OCI-LY7 (cell line): ENCODE measurements around the gene KDM2A. TPM values are rescaled to one million over a fixed set of nuclear protein-coding genes. Genes with fewer than 3 reads are reported as not detected.

Experiments
- BruUV-seq: library from RNA; stranded (reverse); fragments of 400-500 nt; replicated peaks from 2 replicates; lab custom pipeline; 2021; lab: Mats Ljungman, UMichigan
- CTCF ChIA-PET: fragments of 300-600 bp; sonication (Branson Sonifier 250); formaldehyde crosslinking; loops from one replicate; lab custom pipeline; 2022; ENCODE audit warnings: antibody characterized with exemption; ENCODE audit not compliant: unreplicated experiment; lab: Charles Lee
- POLR2A ChIA-PET: fragments of 300-600 bp; sonication (Branson Sonifier 250); formaldehyde crosslinking; loops from one replicate; lab custom pipeline; 2022; ENCODE audit warnings: antibody characterized with exemption; lab: Charles Lee
- DNase-seq: peaks from one replicate; pipeline ENCODE4 v3.0.0-alpha.2; 2015; ENCODE audit warnings: low spot score
- H2AFZ ChIP-seq: fragments of 200-600 bp; sonication (generic), shearing (Covaris generic); 2 replicates; pipeline ENCODE4 v1.6.1; 2014; ENCODE audit warnings: mild to moderate bottlenecking, antibody characterized with exemption, low read length, moderate library complexity
- H3K27ac ChIP-seq: fragments of 200-600 bp; sonication (generic); 2 replicates; pipeline ENCODE4 v1.5.1; 2014; ENCODE audit warnings: mixed run types, low read depth, mild to moderate bottlenecking, moderate library complexity, low read length, inconsistent platforms; ENCODE audit not compliant: poor library complexity, severe bottlenecking
- H3K36me3 ChIP-seq: fragments of 200-600 bp; sonication (generic); 2 replicates; pipeline ENCODE4 v1.6.1; 2014; ENCODE audit warnings: mild to moderate bottlenecking, antibody characterized with exemption, low read length, moderate library complexity, mixed read lengths; ENCODE audit not compliant: insufficient read depth
- H3K4me1 ChIP-seq: fragments of 200-600 bp; sonication (generic); 2 replicates; pipeline ENCODE4 v1.5.1; 2014; ENCODE audit warnings: mild to moderate bottlenecking, low read length; ENCODE audit not compliant: insufficient read depth, poor library complexity, severe bottlenecking
- H3K4me2 ChIP-seq: fragments of 200-600 bp; sonication (generic); 2 replicates; pipeline ENCODE4 v1.6.1; 2014; ENCODE audit warnings: mild to moderate bottlenecking, low read length
- H3K4me3 ChIP-seq: fragments of 200-600 bp; sonication (generic); 2 replicates; pipeline ENCODE4 v1.5.1; 2014; ENCODE audit warnings: mild to moderate bottlenecking, low read depth, low read length; ENCODE audit not compliant: poor library complexity, severe bottlenecking
- H3K79me2 ChIP-seq: fragments of 200-600 bp; sonication (generic); 2 replicates; pipeline ENCODE4 v1.6.1; 2016; ENCODE audit warnings: low read depth, mild to moderate bottlenecking, low read length, moderate library complexity, mixed read lengths; ENCODE audit not compliant: insufficient read depth
- H3K9me2 ChIP-seq: fragments of 200-600 bp; sonication (generic); 2 replicates; pipeline ENCODE4 v1.6.1; 2016; ENCODE audit warnings: mild to moderate bottlenecking, low read length, mixed read lengths; ENCODE audit not compliant: insufficient read depth
- H3K9me3 ChIP-seq: fragments of 200-600 bp; sonication (generic); 2 replicates; pipeline ENCODE4 v1.6.1; 2014; ENCODE audit warnings: mild to moderate bottlenecking, mixed run types, low read length, mixed read lengths
- H4K20me1 ChIP-seq: fragments of 200-600 bp; sonication (generic); 2 replicates; pipeline ENCODE4 v1.6.1; 2014; ENCODE audit warnings: mild to moderate bottlenecking, antibody characterized with exemption, low read length, moderate library complexity, mixed read lengths; ENCODE audit not compliant: insufficient read depth
- EZH2phosphoT487 ChIP-seq: fragments of 200-600 bp; sonication (generic); IDR thresholded peaks from 2 replicates; pipeline ENCODE4 v1.6.1; 2018; ENCODE audit warnings: low read depth, borderline replicate concordance, mild to moderate bottlenecking, mixed run types, antibody characterized with exemption, low read length, moderate library complexity, mixed read lengths
- intact Hi-C: fragments of 100-400 bp; cut with micrococcal nuclease; formaldehyde crosslinking; loops from one replicate; pipeline ENCODE4 v1.10.0; 2022; ENCODE audit not compliant: unreplicated experiment
- total RNA-seq, 2 experiments: library from RNA; depleted of rRNA in 1 of 2; stranded (reverse); fragments of >200 nt in 1 of 2; shearing (Covaris generic) in 1 of 2; gene quantifications; 2 replicates each; pipeline ENCODE4 v1.2.3, GENCODE V29; 2014 to 2022
- TF ChIP-seq, protein P1 (sequence below): fragments of 200-600 bp; sonication (generic); conservative IDR thresholded peaks from 2 replicates; pipeline ENCODE4 v1.5.1; 2014; ENCODE audit warnings: mild to moderate bottlenecking, antibody characterized with exemption, low read length, moderate library complexity, mixed read lengths

The KDM2A gene
- total RNA-seq, 2 experiments from 2014 or later: 31.7 to 66.2 TPM

DNA sequence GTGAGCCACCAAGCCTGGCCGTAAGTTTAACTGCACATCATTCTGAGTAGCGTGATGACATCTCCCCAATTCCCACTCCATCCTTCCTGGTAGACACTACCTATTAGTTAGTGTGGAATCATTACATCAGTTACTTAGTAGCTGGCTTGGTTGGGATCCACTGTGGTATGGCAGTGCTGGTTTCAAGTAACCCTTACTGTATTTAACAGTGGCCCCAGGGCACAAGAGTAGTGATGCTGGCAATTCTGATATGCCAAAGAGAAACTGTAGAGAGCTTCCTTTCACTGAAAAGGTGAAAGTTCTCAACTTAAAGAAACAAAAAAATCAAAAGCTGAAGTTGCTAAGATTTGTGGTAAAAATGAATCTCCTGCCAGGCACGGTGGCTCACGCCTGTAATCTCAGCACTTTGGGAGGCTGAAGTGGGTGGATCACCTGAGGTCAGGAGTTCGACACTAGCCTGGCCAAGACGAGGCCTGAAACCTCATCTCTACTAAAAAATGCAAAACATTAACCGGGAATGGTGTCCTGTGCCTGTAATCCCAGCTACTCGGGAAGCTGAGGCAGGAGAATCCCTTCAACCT is 35.2 kb upstream of the KDM2A start:
- Histone ChIP-seq H3K9me3 (no peaks in the 10 kb centered on the region), H3K9me2 (no peaks in the 10 kb centered on the region), H3K27ac (no peak overlapping the region), H2AFZ (no peak overlapping the region), H3K4me3 (no peak overlapping the region), H3K4me2 (no peak overlapping the region), H3K79me2 (no peaks in the 10 kb centered on the region), H3K4me1 (peaks cover 12% of the 10 kb centered on the region), H3K36me3 (no peaks in the 10 kb centered on the region), H4K20me1 (no peaks in the 10 kb centered on the region)
- ChIA-PET CTCF (no interaction called here), POLR2A (interaction anchor here (0.7 kb wide), 1 partner anchor 176 kb away, joined by 4 read pairs; no protein-coding TSS in a partner anchor)
- TF ChIP-seq EZH2phosphoT487: no peak
- TF ChIP-seq, protein P1, sequence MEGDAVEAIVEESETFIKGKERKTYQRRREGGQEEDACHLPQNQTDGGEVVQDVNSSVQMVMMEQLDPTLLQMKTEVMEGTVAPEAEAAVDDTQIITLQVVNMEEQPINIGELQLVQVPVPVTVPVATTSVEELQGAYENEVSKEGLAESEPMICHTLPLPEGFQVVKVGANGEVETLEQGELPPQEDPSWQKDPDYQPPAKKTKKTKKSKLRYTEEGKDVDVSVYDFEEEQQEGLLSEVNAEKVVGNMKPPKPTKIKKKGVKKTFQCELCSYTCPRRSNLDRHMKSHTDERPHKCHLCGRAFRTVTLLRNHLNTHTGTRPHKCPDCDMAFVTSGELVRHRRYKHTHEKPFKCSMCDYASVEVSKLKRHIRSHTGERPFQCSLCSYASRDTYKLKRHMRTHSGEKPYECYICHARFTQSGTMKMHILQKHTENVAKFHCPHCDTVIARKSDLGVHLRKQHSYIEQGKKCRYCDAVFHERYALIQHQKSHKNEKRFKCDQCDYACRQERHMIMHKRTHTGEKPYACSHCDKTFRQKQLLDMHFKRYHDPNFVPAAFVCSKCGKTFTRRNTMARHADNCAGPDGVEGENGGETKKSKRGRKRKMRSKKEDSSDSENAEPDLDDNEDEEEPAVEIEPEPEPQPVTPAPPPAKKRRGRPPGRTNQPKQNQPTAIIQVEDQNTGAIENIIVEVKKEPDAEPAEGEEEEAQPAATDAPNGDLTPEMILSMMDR: no peak
- intact Hi-C loops: loop anchor here (5.0 kb wide), 2 partner anchors 158 to 298 kb away; no protein-coding TSS in a partner anchor
- BruUV-seq: no TSS peak
- DNase-seq: no peak

DNA sequence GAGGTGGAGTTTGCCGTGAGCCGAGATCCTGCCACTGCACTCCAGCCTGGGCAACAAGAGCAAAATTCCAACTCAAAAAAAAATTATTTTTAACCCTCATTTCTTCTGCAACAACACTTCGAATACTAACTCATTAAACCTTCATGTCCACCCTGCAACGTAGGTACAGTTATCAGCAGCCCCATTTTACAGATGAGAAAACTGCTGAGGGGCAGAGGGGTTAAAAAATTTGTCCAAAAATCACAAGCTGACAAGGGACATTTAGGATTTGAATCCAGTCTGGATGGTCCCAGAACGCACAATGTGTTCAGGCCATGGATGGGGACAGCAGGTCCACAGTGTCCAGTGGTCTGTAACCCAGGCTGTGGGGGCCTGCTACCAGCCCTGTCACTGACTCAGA is 33.4 kb upstream of the KDM2A start:
- Histone ChIP-seq H3K4me1 (peaks cover 12% of the 10 kb centered on the region), H2AFZ (no peak overlapping the region), H3K27ac (no peak overlapping the region), H3K9me3 (no peaks in the 10 kb centered on the region), H3K4me2 (no peak overlapping the region), H3K9me2 (no peaks in the 10 kb centered on the region), H4K20me1 (no peaks in the 10 kb centered on the region), H3K36me3 (no peaks in the 10 kb centered on the region), H3K79me2 (no peaks in the 10 kb centered on the region), H3K4me3 (no peak overlapping the region)
- ChIA-PET CTCF (no interaction called here), POLR2A (no interaction called here)
- TF ChIP-seq EZH2phosphoT487: no peak
- TF ChIP-seq, protein P1: no peak
- intact Hi-C loops: no loop called here
- BruUV-seq: no TSS peak
- DNase-seq: no peak

DNA sequence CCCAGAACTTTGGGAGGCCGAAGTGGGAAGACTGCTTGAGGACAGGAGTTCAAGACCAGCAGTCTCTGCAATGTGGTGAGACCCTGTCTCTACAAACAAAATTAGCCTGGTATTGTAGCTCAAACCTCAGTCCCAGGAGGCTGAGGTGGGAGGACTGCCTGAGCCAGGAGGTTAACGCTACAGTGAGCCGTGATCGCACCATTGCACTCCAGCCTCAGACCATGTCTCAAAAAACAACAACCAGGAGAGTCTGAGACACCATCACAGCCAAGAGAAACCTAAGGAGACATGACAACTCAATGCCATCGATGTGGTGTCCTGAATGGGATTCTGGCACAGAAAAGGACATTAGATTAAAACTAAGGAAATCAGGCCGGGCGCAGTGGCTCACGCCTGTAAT is 28.3 kb upstream of the KDM2A start:
- no peak overlapping the region for H3K27ac ChIP-seq
- no peaks in the 10 kb centered on the region for H4K20me1 ChIP-seq
- no peaks in the 10 kb centered on the region for H3K4me1 ChIP-seq
- H3K79me2 ChIP-seq: no peaks in the 10 kb centered on the region
- POLR2A ChIA-PET: interaction anchor here (0.7 kb wide), 1 partner anchor 28 kb away, joined by 3 read pairs; no protein-coding TSS in a partner anchor
- no peak overlapping the region for H2AFZ ChIP-seq
- DNase-seq: no peak
- H3K9me3 ChIP-seq: no peaks in the 10 kb centered on the region
- CTCF ChIA-PET: no interaction called here
- no TSS peak for BruUV-seq
- intact Hi-C loops: no loop called here
- no peak overlapping the region for H3K4me3 ChIP-seq
- H3K9me2 ChIP-seq: no peaks in the 10 kb centered on the region
- no peak overlapping the region for H3K4me2 ChIP-seq
- no peaks in the 10 kb centered on the region for H3K36me3 ChIP-seq
- TF ChIP-seq, protein P1: no peak
- no peak for TF ChIP-seq EZH2phosphoT487
